ENCODE data around the gene TTC19.

Gene TTC19, protein sequence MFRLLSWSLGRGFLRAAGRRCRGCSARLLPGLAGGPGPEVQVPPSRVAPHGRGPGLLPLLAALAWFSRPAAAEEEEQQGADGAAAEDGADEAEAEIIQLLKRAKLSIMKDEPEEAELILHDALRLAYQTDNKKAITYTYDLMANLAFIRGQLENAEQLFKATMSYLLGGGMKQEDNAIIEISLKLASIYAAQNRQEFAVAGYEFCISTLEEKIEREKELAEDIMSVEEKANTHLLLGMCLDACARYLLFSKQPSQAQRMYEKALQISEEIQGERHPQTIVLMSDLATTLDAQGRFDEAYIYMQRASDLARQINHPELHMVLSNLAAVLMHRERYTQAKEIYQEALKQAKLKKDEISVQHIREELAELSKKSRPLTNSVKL

DNA sequence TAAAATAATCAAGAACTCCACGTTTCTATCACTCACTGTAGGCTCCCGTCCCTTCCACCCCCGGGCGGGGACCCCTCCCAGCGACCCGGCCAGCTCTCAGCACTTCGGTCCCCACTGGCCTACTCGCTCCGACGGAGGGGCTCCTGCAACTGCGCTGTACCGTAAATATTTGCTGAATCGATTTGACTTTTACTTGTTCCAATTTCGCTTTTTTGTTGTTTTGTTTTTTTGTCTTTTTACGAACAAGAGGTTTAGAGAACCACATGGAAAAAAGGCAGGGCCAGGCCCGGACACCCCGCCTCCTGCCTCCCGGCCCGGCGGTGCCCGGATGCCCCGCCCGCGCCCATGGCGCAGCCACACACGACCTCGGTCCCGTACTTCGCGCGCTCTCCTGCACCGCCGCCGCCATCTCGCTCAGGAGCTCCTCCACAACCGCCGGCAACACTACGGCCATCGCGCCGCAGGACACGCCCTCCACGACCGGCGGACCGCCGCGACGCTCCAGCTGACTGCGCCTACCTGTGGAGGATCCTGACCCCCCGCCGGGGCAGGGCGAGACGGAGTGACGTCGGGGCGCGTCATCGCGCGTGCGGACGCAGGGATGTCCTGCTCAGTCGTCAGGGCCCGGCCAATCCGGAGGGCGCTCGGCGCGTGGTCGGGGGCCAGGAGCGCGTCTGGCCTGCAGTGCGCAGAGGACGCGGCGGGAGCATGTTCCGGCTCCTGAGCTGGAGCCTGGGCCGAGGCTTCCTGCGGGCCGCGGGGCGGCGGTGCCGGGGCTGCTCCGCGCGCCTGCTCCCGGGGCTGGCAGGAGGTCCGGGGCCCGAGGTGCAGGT, at the start of gene TTC19, which contains the start of gene ZSWIM7:
Gene TTC19 (plus strand): TSS at position 684 of the 833 bp plus-strand sequence. CDS start 25 bp downstream, at position 709.
Gene ZSWIM7 (minus strand): TSS at position 564 of the 833 bp plus-strand sequence. CDS start 110 bp downstream, at position 454.
- peak; percentile 92 for DNase-seq (ENCODE audit: low read depth)

DNA sequence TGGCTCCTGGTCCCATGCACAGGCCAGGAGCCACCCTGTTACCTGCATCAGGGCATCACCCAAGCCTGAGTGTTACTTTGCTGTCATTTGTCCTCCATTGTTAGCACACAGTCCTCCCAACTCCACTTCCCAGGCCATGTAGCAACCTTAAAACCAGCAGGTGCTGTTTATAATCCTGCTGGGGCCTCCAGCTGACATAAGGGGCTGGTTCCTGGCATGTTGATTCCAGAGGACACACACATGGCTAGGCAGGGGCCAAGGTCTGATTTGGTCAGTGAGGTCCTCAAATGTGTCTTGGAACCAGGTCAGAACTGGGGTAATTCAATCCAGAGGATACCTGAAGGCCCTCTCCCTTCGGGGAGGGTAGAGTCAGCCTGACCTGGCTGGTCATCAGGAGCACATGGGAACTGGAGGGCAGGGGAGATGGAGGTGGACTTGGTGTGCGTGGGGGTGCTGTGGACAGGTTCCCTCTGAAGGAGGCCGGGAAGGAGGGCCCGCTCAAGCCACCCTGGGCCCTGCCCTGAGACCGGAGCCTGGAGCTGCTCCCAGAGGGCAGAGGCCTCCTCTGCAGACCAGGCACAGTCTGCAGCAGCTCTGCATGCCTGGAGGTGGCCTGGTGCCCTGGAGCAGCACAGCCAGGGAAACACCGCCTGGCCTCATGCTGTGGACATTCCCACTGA, 48.1 kb upstream of the TTC19 start:
- no peak for DNase-seq (ENCODE audit: low read depth)

DNA sequence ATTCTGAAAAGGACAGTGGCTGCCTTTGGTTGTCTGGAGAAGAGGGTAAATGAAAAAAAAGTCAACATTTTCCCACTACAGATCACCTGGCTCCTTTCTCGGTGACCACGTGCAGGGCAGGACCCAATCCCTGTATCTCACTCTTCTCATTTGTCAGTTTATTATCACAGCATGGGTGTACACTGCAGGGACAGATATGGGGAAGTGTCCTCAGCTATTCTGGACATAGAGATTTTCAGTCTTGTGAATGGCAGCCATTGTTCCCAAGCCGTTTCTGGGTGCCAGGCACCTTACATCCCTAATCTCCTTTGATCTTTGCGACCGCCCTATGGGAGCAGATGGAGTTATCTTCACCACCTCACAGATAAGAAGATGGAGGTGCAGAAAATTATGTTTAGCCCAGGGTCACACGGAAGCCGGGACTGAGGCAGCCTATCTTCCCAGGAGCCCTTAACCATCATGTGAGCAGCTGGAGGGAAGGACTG, 47.5 kb upstream of the TTC19 start:
- no peak for DNase-seq (ENCODE audit: low read depth)

DNA sequence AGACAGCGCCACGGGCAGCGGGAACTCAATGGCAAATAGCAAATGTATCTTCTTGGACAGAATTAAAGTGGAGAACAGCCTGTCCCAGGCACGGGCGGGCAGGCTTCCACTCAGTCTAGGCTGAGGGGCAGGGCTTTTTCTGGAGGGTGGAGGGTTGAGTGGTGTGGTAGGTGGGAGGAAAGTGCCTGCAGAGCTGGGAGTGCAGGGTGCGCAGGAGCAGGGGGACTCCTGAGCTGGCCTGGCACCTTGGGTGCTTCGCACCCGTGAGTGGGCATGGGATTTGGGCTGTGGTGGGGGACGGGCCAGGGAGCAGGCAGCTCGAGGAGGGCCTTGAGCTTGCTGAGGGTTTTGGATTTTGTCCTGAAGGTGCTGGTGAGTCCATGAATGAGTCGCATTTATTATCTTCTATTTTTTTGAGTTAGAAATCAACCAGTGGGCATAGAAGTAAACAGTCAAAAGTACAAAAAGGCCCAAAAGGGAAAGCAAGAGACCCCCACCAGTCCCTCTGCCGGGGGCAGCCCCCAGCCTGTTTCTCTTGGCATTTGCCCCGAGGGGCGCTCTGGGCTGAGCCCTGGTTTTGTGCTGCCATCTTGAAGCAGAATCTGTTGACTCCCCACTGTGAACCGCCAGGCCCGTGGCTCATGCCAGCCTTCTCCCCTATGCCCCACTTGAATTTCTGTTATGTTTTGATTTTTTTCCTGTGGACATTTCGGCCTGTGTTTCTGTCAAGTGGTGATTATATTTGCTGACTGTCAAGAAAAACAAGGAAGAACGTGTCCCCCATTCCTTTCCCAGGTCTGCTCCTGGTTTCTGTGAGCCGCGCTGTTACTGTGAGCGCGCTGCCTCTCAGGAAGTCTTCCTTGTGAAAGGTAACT, 46.5 kb upstream of the TTC19 start:
- DNase-seq (ENCODE audit: low read depth), result no peak

DNA sequence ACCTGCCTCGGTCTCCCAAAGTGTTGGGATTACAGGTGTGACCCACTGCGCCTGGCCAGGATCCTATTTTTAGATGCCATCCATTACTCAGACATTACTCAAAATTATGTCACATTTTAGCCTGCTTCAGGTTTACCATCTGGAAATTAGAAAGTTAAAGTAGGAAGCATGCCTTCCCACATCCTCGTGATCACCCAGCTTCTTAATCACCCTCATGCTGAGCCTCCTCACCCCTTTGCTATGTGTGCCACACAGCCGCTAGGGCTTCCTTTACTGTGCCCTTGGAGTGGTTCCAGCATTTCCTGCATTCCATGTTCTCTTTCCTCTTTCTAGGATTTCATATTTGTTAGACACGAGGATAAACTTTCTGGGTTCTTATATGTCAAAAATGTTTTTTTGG, 45.4 kb upstream of the TTC19 start:
- DNase-seq (ENCODE audit: low read depth), result peak; percentile 96

DNA sequence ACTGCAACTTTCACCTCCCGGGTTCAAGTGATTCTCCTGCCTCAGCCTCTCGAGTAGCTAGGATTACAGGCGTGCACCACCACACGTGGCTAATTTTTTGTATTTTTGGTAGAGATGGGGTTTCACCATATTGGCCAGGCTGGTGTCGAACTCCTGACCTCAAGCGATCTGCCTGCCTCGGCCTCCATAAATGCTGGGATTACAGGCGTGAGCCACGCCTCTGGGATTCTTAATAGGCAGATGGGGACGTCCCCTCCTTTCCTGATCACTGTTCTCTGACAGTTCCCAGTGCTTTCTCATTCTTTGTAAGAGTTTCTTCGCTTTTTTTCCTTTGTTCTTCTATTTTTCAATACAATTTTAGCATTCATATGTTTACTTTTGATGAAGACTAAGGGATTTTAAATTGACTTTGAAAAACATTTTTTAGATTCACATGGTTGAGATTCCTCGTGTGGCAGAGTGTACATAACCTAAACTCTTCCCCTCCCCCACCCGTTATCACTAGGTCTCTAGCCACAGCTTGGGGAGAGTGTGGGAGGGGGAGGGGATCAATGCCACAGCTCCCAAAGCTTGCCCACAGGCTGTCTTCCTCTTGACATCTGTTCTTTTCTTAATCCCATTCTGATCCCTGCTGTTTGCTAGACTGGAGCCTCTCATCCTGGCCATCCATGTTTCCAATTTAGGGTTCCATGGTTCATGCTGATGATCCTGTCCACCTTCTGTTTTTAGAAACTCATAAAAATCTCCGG, 43.7 kb upstream of the TTC19 start:
- peak; percentile 54 for DNase-seq (ENCODE audit: low read depth)

DNA sequence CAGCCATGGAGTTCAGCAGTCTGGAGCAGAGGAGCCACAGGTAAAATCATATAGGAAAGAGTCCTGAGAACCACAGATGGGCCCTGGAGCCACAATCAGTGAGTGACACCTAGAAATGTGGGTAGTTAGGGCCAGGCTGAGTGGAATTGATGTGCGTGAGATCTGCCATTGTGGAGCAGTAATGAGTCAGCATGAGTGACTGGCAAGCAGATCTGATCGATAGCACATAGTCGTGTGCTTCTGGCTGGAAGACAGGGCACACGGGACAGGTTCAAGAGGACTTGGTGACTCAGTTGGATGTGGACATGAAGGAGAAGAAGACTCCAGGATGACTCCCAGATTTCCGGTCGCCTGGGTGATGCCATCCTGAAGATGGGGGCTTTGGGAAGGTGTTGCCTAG, 42.4 kb upstream of the TTC19 start:
- no peak for DNase-seq (ENCODE audit: low read depth)

DNA sequence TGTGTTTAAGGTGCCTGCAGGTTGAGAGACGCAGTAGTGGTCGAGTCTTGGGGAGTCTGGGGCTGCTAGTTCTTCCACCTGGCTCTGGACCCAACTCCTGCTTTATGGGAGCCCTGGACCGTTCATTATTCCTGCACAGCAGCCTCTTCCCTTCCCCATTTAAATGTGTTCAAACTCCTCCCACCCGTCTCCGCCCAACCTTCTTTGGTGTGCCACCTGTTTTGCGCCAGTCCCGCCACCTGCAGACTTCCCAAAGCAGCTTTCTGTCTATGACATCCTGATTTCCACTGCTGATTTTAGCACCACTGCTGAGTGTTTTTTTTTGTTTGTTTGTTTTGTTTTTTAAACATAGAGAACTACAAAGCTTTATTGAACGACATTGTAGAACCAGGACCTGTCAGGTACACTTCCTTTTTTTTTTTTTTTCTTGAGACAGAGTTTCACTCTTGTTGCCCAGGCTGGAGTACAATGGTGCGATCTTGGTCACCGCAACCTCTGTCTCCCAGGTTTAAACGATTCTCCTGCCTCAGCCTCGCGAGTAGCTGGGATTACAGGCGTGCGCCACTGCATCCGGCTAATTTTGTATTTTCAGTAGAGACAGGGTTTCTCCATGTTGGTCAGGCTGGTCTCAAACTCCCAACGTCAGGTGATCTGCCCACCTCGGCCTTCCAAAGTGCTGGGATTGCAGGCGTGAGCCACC, 41.9 kb upstream of the TTC19 start:
- DNase-seq (ENCODE audit: low read depth), result no peak

DNA sequence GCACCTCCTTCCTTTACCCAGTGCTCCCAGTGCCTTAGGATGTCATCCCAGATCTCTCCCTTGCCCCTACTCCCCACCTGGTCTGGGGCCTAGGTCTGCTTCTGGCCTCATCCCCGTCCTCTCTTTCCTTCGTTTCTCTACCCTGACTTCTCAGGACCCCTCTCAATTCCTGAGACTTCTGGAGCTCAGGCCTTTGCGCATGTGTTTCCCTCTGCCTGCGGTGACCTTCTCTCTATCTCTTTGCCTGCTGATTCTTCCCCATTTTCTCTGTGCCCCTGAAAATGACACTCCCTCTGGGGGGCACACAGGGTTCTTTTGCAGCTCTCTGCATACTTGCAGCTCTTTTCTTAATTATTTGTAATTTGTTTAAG, 41.2 kb upstream of the TTC19 start:
- DNase-seq (ENCODE audit: low read depth), result no peak

DNA sequence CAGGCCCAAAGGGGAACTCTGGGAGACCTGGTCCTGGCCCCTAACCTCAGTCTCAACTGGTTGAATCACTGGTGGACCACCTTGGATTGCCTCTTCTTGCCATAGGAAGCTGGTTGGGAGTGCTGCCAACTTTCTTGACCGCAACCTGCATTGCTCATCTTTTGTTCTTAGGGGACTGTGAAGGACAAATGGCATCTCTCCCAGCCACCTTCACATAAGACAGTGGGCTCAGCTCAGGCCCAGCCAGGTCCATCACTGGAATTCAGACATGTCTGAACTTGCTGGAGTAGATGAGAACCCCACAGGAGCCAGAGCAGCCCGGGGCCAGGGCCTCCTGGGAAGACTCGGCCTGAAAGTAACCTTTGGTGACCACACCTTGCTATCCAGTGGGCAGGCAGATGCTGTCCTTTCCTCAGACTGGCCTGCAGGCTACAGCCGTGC, 35.9 kb upstream of the TTC19 start:
- peak; percentile 44 for DNase-seq (ENCODE audit: low read depth)

DNA sequence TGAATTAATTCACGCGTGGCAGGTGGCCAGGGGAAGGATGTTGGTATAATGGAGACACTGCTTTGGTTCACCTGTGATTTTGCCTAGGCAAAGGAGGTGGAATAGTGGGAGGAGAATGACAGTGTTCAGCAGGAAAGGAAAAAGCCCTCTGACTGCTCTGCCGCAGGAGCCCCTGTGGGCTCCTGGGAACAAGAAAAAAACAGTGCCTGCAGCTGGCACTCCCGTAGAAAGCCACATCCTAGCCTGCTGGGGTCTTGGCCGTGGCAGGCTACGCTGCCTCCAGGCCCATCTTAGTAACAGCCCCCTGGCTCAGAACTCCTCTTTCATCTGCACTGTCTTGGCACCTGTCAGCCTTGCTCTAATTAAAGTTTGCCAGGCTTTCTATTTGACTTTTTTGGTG, 34.1 kb upstream of the TTC19 start:
- no peak for DNase-seq (ENCODE audit: low read depth)

DNA sequence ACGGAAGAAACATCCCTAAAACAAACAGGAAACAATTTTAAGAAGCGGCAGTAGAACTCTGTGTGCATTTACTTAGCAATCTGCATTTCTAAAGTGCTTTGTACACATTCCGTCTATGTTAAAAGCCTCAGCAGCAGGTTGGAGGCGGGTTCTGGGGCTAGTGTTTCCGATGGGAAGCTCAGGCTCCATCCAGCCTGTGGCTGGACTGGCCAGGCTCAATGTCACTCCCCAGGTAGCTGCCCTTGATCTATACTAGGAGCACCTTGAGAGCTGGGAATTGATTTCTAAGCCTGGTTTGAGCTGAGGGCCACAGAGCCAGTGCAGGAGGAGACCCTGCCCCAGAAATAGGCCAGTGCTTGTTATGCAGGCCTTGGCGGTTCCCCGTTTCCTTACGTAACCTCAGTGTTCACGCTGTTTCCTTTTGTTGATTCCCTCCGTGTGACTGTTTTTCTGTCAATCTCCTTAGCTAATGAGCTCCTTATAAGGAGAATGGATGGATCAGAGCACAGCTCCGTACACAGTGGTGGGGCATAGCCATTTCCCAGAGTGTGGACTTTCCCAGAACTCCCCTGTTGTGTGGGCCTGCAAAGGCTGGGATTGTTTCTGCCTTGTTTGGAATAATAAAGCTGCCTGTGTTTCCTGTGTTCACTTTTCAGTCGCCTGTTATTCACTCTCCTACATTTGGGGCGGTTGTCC, 33.3 kb upstream of the TTC19 start:
- peak; percentile 54 for DNase-seq (ENCODE audit: low read depth)

DNA sequence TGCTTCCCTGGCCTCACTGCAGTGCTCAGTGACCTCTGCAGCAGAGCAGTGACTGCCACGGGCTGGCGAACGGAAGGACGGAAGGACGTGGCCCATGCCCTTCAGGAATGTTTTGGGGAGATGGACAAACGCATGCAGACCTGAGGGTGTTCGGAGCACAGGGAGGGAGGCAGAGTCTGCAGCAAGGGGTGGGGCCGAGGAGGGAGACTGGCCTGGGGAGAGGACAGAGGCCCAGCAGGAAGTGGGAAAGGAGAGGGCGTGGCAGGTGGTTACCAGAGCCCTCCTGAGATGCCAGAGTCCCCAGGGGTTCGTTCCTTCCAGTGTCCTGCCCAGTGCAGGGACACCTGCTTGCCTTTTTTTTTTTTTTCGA, 32.8 kb upstream of the TTC19 start:
- DNase-seq (ENCODE audit: low read depth), result no peak

DNA sequence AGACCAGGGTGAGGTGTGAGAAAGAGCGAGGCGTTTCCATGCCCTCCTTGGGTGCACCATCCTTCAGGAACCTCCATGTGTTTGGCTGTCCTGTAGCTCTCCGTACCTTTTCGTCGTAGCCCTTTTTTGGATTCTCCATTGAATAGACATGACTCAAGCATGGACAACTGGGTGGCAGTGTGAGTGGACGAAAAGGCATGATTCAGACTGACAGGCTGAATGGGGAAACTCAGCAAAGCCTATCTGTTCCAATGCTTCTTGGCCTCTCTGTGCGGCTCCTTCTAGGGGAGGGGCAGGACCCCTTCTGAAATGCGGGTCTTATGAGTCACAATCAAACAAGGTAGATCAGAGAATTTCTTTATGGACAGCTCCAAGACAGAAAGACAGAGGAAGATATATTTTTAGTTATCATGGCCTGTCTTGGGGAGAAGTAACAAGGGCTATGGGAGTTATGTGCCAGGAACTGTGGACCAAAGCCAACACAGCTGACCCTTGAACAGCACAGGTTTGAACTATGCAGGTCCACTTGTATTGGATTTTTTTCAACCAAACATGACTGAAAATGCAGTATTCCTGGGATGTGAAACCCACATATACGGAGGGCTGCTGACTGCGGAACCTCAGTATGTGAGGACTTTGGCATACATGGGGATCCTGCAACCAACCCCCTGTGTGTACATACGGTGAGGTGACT, 31.8 kb upstream of the TTC19 start:
- no peak for DNase-seq (ENCODE audit: low read depth)

DNA sequence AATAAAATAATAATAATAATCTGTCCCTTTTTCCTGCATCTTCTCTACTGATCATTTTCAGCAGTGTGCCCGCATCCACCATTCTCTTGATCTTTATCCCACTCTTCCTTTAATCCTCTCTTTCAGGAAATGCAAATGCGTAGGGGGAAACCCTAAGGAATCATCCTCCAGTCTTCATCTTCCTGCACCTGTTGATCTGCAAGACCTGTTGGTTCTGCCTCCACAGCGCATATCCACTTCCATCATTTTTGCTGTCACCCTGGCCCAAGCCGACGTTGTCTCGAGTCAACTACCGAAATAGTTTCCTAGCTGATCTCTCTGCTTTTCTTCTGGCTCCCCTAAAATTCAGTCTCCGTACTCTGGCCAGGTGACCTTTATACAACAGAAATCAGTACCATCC, 30.2 kb upstream of the TTC19 start:
- no peak for DNase-seq (ENCODE audit: low read depth)

DNA sequence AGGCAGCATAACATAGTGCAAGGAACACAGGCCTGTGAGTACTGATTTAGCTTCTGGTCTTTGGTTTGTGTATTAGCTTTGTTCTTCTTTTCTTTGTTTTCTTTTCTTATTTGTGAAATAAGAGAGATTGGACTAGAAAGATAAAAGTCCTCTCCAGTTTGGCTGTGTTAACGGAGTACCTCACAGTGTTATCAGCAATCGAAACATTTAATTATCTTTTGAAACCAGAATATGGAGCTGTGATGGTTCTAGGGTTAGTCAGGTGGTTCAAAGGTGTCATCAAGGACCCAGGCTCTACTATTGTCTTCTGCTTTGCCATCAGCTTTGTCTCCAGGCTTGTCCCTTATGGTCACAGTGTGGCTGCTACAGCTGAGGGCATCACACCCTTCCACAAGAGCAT, 29.1 kb upstream of the TTC19 start:
- DNase-seq (ENCODE audit: low read depth), result no peak

DNA sequence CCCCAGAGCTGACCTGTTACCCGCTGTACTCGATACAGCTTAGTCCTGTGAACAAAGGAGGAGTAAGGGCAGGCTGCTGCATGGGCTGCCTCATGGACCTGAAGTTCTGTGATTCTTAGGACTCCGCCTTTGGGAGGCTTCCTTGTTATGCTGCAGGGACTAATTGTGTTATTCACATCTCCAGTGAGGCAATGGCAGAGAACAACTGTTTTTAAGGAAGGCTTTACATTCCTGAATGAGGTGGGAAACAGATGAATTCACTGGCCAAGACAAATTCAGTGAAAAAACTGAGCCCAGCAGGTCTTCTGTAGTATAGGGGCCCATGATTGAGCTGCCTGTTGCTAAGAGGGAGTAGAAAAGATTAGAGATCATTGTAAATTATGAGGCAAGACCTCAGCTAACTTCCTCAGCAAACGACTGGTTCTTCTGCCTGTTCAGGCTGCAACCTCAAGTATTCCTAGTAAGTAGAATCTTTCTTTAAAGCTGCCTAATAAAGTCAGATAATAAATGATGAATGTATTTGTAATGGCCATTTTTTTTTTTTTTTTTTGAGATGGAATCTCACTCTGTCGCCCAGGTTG, 28.4 kb upstream of the TTC19 start:
- no peak for DNase-seq (ENCODE audit: low read depth)

DNA sequence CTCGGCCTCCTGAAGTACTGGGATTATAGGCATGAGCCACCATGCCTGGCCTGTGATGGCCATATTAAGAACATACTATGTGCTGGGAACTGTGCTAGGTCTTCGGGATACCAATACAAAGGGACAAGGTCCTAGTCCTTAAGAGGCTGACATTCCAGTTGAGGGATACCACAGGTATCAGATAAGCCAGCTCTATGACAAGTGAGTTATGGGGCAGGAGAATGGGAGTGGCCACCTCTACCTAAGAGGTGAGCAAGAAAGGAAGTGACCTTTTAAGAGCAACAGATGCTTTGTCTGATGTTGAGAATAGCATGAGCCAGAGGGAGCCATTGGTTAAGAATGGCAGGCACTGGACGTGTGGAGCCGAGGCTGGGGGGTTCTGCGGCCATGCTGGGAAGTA, 27.7 kb upstream of the TTC19 start:
- DNase-seq (ENCODE audit: low read depth), result no peak
